DMS 273 (cell line): ENCODE data around the gene GRID2.

ENCODE experiments used
- DNase-seq: peaks from one replicate; lab custom pipeline; 2025; ENCODE audit not compliant: unreplicated experiment; lab: John Stamatoyannopoulos, UW

GRID2 gene

DNA sequence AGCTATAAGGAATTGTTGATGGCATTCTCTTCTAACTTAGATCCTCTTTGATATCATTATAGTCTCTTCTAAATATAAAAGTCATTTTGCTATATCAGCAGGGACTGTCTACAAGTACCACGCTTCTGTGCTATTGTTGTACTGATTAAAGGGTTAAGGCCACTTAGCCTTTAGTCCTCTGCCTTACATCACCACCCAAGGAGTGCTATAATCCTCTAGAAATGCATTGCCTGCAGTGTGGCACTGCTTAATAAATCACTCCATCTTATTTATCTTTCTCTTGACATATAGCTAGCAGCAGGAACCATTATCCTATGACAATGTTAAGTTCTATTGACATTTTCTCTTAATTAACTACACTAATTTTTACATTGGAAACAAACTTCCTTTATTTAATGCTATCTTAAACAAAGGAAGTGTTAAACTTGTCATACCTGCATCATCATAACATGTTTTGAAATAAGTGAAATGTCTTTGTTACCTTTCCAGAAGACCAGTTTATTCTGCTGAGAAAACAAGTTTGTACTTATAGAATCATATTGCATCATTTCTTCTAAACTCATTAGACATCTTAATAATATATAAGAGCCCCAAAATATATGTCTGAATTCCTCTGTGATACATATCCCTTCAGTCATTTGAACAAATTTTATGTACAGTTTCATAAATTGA lies 1163.9 kb downstream of the GRID2 start:
- no peak for DNase-seq

DNA sequence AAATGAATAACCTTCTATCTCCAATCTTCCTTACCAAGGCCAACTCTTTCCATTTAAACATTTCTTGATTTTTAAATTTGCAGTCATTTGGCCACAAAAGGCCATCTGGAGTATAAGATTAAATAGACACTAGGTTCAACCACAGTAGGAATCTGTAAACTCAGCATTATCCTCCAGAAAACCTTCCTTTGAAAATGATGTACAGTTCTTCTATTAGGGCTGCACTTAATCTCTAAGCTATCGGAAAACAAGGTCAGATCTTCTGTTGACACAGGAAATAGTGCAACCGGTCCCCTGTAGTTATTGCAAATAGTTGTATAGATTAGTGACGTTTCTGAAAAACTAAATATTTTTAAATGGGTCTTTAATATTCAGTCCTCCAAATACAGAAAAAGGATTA lies 1165.8 kb downstream of the GRID2 start:
- DNase-seq, result no peak

DNA sequence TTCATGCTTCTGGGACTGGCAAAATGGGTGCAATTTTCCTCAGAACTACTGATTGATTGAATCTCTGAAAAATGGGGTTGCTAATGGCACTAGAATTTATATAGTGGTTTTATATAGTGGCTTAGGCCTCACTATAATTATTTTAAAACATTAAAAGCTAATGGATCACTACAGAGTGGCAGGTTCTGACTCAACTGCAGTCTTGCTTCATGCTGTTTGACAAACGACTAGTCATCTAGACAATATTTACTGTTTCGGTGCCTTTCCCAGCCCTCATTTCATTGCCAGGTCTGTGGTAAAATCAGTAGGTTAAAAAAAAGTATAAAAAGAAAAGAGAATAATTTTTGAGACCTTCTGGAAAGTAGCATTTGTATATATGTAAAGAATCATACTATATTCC lies 1172.0 kb downstream of the GRID2 start:
- DNase-seq, result no peak

- no peak for DNase-seq
These were observed 1175.0 kb downstream of the GRID2 start for GRCh38 chr4:93478805-93479204.

DNA sequence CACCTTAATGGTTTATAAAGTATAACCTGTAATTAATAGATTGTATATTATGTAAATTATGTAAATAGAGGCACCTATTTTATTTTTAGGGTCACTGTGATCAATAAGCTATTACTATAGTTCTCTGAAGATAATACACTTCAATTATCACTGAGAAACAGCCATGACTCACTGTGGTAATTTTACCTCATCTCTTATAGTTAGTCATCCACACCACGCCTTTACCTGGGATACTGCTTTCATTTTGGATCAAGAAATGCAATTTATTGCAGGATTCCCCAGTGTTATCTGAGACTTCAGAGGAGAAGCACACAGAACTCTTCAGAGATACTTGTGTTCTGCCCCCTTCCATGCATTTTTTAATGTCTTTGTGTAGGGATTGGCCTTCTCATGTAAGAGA lies 1176.7 kb downstream of the GRID2 start:
- no peak for DNase-seq

- peak; percentile 15 for DNase-seq
These were observed 1191.6 kb downstream of the GRID2 start for GRCh38 chr4:93495346-93495745.

DNA sequence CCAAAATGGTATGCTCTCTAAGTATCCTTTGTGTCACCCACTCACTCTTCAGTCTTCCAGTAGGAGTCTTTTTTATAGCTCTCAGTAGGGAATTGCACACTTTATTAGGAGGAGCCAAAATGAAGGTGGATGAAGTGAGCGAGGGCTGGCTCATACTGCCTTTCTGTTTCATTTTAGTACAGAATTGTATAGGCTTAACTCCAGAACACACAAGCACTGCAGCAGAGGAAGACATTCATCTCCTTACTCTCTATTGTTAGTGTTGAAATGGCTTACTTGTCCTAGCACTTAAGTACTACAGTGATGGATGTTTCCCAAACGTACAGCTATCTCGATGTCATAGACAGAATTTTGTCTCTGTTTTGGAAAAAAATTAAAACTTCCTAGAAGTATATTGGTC lies 1197.5 kb downstream of the GRID2 start:
- DNase-seq, result no peak

DNA sequence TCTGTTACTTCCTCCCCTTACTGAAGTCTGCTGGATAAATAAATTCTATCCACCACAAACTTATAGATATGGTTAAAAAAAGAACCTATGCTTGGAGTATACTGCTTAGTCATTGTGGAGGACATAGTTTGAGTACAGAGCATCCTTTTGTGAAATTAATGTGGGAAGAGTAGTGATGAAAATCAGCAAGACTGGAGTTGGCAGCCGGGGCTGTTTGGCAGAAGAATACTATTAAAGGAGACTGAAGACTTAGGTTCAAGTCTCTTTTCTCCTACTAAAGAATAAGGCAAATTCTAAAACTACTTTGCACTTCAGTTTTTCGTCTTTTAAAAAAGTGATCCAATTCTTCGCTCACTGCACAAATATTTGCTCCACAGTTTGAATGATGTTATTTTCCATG lies 1198.2 kb downstream of the GRID2 start:
- no peak for DNase-seq

DNA sequence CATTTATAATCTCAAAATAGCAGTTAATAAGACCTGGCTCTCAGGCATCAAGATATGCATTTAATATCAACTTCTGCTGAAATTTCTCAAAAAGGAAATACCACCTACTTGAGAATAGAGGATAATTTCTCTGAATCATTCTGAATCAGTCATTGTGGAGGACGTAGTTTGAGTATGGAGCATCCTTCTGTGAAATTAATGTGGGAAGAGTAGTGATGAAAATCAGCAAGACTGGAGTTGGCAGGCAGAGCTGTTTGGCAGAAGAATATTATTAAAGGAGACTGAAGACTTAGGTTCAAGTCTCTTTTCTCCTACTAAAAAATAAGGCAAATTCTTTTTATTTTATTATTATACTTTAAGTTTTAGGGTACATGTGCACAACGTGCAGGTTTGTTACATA lies 1199.2 kb downstream of the GRID2 start:
- DNase-seq, result no peak

GRCh38 chr4:93513851-93514250 lies 1210.1 kb downstream of the GRID2 start:
- DNase-seq, result peak; percentile 73

GRCh38 chr4:93515208-93515607 lies 1211.4 kb downstream of the GRID2 start:
- no peak for DNase-seq

- DNase-seq, result no peak
These were observed 1226.1 kb downstream of the GRID2 start for GRCh38 chr4:93529692-93530372.

DNA sequence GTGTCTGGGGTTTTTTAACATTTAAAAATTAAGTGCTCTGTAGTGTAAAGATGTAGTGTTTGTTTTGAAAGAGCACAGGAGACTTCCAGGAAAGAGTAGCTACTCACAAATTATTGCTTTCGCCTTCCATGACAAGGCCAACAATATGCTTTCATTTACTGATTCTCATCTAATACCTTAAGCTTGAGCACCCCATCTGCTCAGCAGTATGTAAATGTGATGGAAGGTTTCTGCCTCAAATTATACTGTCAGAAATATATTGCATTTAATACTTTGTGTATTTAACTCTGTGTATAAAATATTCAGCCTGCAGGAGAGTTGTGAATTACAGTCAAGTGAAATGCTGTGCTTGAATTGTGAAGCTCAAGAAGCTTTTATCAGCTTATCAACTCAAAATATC lies 1228.5 kb downstream of the GRID2 start:
- DNase-seq, result peak; percentile 50

- no peak for DNase-seq
These were observed 1236.8 kb downstream of the GRID2 start for GRCh38 chr4:93540562-93540961.

DNA sequence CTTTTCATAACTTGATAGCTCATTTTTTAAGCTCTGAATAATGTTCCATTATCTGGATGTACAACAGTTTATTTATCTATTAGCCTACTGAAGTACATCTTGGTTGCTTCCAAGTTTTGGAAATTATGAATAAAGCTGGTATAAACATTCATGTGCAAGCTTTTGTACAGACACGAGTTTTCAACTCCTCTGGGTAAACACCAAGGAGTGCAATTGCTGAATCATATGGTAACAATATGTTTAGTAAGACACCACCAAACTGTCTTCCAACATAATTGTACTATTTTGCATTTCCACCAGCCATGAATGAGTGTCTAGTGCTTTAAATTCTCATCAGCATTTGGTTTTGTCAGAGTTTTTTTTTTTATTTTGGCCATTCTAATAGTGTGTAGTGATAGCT lies 1258.1 kb downstream of the GRID2 start:
- no peak for DNase-seq

GRCh38 chr4:93568758-93569157 lies 1265.0 kb downstream of the GRID2 start:
- DNase-seq, result no peak

GRCh38 chr4:93573285-93573684 lies 1269.5 kb downstream of the GRID2 start:
- DNase-seq, result no peak

- no peak for DNase-seq
These were observed 1275.2 kb downstream of the GRID2 start for GRCh38 chr4:93578942-93579341.

DNA sequence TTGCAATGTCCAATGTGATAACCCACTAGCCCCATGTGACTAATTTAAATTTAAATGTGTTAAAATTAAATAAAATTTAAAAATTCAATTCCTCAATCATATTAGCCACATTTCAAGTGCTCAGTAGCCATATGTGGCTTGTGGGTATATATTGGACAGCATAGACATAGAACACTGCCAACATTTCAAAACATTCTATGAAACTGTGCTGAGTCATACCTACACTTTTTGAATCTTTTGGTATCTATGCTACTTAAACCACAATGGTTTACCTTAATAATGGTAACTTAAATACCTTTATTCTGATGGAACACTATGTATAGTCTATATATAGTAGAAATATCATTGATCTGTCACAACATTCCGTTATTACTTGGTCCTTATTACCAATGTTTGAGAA lies 1301.4 kb downstream of the GRID2 start:
- no peak for DNase-seq

- peak; percentile 13 for DNase-seq
These were observed 1313.8 kb downstream of the GRID2 start for GRCh38 chr4:93617606-93618005.

DNA sequence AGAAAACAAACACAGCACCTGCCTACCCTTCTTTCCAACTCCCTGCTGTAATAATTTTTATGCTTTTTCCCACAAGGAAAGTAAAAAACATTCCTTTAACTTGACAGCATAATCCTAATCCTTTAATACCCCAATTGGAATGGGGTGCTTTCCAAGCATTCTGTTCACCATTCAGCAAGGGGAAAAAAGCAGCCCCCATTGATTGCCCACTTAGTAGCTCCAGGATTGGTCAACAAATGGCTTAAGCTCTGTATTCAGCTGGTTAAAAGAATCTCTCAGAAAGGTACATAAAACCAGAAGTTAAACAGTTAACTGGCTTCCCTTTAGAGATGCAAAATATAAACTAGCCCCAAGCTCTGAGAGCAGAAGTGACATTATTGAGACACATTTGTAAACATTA lies 1330.0 kb downstream of the GRID2 start:
- no peak for DNase-seq

DNA sequence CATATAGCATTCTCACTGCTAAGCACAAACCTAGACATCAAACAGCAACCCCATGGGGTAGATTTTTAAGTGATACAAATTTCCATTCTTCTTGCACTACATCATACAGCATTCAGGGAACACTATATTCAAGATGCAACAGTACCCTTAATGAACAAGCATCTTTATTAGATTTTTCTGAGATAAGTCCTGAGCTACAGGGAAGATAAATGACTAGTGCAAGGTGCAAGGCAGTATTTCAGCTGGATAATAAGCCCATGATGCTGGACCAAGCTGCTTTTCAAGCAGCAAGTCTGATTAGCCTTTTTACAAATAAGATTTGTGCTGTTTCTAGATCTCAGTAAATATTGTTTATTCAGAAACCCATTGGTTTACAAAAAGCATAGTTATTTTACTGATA lies 1332.2 kb downstream of the GRID2 start:
- DNase-seq, result no peak

DNA sequence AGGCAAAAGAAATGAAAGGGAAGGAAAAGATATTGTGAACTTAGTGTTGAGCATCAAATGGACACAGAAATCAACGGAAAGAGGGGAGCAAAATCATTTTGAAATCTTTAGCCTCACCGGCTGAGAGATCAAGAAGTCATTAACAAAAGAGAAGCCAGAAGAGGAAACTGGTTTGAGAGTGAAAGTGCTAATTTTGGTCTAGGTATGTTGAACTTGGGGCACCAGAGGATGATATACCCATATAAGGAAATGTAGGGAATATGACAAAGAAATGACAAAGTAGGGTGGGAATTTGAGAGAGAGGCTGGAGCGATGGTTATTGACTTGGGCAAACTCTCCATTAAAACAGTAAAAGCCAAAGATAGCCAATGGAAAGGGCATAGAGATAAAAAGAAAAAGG lies 1341.4 kb downstream of the GRID2 start:
- no peak for DNase-seq
